ENCODE results near the gene CCP110.
"Not testable (repeated sequence)": the region's sequence is repeated elsewhere in the genome, so short reads cannot be mapped to it uniquely, and the experiment has no call there.

Gene CCP110

DNA sequence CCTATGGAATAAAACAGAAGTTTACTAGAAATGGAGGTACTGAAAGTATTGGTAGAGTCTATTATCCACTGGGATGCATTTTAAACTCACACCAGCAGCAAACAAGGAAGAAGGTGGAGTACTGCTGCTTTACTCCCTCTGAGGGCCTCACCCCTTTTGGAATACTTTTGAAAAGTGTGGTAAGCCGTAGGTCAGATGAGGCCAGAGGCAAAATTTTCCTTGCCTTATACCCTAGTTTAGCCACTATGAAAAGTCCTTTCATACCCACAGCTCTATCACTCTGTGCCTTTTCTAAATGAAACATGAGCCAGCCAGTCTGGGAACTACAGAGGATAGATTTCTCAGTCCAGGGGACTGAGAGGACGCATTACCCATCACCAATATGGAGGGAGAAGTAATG is 15.9 kb upstream of the CCP110 start:
- no peak for DNase-seq (ENCODE audit: low spot score)

DNA sequence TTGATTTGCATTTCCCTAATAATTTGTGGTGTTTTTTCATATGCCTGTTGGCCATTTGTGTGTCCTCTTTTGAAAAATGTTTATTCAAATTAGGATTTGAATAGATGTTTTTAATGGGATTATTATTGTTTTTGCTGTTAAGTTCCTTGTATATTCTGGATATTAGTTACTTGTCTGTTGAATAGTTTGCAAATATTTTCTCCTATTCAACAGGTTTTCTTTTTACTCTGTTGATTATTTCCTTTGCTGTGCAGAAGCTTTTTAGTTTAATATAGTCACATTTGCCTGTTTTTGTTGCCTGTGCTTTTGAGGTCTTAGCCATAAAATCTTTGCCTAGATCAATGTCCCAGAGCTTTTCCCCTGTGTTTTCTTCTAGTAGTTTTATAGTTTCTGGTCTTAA is 11.4 kb upstream of the CCP110 start:
- no peak for DNase-seq (ENCODE audit: low spot score)

GRCh38 chr16:19513377-19514053 is 10.2 kb upstream of the CCP110 start:
- DNase-seq (ENCODE audit: low spot score) = no peak

DNA sequence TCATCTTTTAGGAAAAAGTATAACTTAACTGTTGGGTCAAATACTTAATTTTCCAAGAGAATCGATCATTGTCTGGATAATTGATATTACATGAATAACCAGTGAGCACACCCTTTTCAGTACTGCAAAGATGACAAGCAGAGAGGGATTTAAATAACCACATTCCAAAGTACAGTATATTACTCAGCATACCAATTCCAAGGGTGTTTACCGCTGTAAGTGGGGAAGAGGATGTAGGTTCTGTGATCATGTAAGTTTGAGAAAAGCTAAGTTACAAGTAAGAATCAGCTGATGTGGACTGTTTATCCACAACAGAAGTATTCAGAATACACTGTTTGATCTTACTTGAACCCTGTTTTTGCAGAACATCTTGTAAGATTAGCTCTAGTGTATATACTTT is 8.0 kb upstream of the CCP110 start:
- no peak for DNase-seq (ENCODE audit: low spot score)

DNA sequence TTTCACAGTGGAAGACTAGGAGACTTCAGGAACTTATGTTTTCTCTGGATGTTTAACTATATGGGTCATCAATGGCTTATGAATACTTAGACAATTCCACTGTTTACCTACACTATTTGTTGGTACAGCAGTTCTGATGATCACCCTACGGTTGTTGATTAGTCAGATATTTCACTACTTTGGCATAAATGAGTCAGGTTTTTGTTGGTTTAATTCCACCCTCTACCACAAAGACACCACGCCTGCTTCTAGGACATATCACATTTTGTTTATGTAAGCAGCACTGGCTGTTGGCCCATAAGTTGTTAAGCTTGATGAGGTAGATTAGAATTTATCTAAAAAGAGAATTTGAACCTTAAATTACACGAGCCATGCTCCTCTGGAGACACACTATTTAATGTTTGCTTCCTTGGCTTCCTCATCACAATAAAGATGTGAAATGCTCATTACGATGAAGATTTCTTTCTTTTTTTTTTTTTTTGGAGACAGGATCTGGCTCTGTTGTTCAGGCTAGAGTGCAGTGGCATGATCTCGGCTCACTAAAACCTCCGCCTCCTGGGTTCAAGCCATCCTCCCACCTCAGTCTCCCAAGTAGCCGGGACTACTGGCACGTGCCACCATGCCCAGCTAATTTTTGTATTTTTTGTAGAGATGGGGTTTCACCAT is 6.2 kb upstream of the CCP110 start:
- peak; percentile 21 for DNase-seq (ENCODE audit: low spot score)

GRCh38 chr16:19518388-19518787 is 5.4 kb upstream of the CCP110 start:
- DNase-seq (ENCODE audit: low spot score) = no peak

DNA sequence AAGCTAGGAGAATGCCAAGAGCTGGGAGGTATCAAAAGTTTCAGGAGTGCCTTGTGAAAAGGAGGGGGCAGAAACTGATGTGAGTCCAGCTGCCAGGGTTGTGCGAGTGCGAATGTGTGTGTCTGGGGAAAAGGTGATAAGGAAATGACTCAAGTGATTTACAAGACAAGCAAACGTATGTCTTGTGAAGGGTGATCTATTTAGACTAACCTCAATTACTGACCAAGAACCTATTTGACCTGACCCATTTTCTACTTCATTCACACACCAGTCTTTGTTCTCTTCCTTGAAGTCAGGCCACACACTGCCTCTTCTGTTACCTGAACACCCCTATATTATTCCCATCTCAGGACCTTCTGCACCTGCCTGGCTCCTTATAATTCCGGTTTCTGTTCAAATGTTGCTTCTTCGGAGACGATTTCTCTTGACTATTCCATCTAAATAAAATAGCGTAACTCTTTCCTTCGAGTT is 2.8 kb upstream of the CCP110 start:
- DNase-seq (ENCODE audit: low spot score) = no peak

DNA sequence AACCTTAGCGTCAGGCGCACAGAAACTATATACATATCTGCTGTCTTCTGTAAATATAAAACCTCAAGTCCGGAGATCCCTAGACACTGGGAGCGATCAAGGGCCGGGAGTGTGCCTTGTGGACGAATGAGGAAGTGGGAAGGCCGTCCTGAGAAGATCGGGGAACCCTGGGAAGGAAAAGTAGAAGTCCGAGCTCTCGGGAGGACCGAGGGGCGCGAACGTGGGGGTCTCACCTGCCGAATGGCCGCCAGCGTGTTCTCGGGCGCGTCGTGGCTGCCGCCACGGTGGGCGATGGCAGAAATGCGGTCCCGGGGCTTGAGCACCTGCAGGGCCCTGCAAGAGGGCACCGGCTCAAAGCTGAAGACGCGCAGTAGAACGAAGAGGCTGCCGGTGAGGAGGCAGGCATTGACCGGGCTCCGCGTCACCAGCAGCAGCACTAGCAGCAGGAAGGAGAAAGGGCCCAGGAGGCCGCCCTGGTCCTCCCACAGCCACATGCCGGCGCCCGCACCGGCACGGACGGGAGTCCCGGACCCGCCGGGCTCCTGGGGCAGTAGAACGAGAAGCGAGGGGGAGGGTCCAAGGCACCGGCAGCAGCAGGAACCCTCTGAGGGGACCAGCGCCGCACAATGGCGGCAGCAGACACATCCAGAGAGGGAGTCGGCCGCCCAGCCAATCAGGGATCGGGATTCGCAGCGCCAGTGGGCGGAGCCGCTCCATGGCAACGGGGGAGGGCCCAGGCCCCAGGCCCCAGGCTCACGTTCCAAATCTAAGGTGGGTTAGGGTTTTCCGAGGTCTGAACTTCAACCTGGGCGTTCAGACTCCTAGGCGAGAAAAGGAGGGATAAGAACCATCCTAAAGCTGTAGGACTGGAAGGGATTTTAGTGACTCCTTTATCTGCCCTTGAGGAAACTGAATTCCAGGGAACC is 2.0 kb upstream of the CCP110 start, which contains the start of gene GDE1:
TSS of gene GDE1 (minus strand) at position 628 of the 926 bp plus-strand sequence. CDS start at position 494, 134 bp downstream.
- DNase-seq (ENCODE audit: low spot score) = peak; percentile 92

DNA sequence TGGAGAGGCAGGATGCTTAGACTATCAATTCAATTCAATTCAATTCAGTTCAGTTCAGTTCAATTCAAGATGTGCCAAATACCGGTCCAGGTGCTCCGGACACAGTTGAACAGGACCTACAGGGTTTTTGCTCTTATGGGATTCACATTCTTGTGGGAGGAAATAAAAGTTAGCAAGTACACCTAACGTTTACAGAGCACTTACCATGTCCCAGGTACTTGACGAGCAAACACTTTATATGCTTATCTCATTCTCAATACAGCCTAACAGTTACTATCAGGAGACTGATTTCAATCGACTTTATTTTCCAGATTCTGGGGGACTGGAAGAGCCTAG is 1.4 kb upstream of the CCP110 start:
- no peak for DNase-seq (ENCODE audit: low spot score)

DNA sequence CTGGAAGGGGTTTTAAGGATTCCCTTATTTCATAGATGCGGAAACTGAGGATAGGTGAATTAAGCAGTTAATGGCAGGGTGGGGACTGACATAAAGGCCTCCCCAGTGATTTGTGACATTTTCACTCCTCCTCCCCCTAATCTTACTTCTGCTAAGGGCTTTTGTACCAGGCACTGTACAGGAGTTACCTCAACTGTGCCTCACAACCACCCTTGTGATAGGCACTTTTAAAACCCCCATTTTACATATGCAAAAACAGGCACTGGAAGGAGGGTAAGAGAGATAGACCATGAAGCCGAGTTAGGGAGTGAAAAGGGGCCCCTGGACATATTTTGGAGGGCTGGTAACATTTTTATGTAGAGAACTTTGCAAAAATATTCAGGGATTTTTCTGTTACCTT is 982 bp upstream of the CCP110 start:
- DNase-seq (ENCODE audit: low spot score) = no peak

GRCh38 chr16:19523184-19523558 is 571 bp upstream of the CCP110 start:
- DNase-seq (ENCODE audit: low spot score) = no peak

- DNase-seq (ENCODE audit: low spot score) = no peak
Observed at GRCh38 chr16:19524356-19524615, 544 bp downstream of the CCP110 start.

GRCh38 chr16:19524616-19525384 is 1.1 kb downstream of the CCP110 start:
- DNase-seq (ENCODE audit: low spot score) = no peak

- DNase-seq (ENCODE audit: low spot score) = no peak
Observed at GRCh38 chr16:19525385-19525723, 1.6 kb downstream of the CCP110 start.

GRCh38 chr16:19527161-19527560 is 3.4 kb downstream of the CCP110 start:
- DNase-seq (ENCODE audit: low spot score) = no peak

DNA sequence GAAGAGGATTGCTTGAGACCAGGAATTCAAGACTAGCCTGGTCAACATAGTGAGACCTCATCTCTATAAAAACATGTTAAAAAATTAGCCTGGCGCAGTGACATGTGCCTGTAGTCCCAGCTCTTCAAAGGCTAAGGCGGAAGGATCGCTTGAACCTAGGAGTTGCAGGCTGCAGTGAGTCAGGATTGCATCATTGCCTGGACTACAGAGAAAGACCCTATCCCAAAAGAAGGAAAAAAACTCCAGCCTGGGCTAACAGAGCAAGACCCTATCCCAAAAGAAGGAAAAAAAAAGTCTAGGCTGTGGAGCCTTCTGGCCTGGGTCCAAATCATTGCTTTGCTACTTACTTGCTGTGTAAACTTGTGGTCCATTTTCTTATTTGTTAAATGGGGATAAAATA is 4.9 kb downstream of the CCP110 start:
- DNase-seq (ENCODE audit: low spot score) = no peak

DNA sequence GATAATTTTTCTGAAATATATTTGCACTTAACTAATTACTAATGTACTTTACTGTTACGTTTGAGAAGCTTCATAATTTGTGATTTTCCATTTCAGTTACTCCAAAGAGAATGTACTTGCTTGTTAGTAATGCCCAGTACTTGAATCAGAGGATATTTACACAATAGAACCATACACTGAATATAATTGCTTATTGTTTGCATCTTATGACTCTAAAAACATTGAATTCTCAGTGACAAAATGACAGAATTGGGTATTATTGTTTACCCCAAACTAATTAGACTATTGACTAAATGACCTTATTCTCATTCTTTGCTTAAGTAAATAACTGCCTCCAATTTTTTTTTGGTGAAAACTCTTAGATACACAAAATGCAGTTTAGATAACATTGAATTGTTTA is 8.9 kb downstream of the CCP110 start:
- no peak for DNase-seq (ENCODE audit: low spot score)

DNA sequence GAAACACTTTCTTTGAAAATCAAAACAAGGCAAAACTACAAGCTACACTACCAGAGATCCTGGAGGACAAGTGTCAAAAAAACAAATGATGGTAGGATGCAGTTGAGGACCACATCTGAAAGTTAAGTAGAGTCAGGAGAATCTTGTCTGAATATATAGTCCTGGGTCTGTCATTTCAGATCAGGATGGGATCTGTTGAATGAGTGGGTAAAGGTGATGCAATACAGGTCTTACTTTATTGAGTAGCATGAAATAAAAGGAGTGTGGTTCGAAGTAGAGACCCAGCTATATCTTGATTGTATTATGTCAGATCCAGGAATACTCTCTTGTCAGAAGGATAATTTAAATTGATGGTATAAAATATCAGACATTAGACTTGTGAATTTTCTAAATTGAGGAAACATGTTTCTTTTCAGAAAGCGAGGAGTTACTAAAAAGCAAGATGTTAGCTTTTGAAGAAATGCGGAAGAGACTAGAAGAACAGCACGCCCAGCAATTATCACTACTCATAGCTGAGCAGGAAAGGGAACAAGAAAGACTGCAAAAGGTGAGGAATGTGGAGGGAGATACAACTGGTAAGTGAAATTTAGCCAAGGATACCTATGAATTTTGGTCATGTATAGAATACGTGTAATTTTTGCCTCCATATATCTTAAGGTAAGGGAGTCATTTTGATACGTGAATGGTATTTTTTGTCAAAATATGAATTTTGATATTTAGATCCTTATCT is 16.7 kb downstream of the CCP110 start:
- no peak for DNase-seq (ENCODE audit: low spot score)

DNA sequence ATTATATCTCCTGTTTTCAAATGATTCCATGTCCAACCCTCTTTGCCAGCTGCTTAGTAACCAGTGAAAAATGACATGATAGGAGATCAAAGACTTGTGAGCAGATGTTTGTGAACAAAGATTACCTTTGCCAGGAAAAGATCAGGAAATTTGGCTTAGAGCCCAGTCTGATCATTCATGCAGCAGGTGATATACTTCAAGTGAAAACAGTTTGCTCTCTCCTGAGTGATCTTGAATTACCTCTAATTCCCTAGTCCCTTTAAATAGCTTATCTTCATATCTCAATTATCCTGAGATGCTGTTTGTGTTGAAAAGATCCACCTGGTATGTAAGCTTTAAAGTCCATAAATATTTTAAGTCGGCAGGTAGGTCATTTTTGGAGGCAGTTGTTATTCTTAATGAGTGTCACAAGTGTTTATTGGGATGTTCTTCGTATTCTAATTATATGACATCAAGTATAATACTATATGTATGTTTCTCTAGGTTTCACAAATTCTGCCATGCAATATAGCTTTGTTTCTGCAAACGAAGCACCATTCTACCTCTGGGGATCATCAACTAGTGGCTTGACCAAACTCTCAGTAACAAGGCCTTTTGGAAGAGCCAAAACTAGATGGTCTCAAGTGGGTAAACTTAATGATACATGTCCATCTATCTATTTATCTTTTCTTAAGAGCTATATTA is 18.5 kb downstream of the CCP110 start:
- no peak for DNase-seq (ENCODE audit: low spot score)

DNA sequence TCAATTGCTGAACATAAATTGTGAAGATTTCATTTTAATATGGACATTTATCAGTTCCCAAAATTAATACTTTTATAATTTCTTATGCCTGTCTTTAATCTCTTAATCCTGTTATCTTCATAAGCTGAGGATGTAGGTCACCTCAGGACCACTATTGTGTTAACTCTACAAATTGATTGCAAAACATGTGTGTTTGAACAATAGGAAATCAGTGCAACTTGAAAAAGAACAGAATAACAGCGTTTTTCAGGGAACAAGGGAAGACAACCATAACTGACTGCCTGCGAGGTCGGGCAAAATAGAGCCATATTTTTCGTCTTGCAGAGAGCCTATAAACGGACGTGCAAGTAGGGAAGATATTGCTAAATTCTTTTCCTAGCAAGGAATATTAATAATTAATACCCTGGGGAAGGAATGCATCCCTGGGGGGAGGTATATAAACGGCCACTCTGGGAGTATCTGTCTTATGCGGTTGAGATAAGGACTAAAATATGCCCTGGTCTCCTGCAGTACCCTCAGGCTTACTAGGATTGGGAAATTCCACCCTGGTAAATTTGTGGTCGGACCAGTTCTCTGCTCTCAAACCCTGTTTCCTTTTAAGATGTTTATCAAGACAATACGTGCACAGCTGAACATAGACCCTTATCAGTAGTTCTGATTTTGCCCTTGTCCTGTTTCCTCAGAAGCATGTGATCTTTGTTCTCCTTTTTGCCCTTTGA is 19.7 kb downstream of the CCP110 start:
- DNase-seq (ENCODE audit: low spot score) = not testable (repeated sequence)

DNA sequence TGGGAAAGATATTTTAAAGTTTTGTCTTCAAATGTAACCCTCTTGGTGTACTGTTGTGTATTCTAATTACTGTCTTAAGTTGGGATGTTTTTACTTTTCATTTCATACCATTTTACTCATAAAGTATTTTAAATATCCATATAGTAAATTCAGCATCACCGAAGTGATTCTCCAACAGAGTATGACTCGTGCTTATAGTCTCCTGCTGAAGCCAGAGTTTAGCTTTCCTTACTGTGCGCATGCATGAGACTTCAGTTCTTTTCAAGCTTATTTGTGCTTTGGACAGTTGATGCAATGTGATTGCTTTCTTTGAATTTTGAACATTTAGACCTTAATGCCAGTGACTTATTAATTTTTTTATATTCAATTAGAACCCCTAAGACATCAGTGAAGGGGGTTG is 24.4 kb downstream of the CCP110 start:
- DNase-seq (ENCODE audit: low spot score) = no peak

All from CD4-positive, alpha-beta T cell treated with Interleukin-15 for 4 hours (primary cell).